HG02981 (cell line): ENCODE measurements around the gene ERP27.

Source experiments
- ATAC-seq: cut with Tn5 transposase; IDR thresholded peaks from one replicate; pipeline ENCODE4 v1.9.1; 2021; ENCODE audit warnings: mild to moderate bottlenecking, moderate library complexity; ENCODE audit not compliant: unreplicated experiment

The ERP27 gene

DNA sequence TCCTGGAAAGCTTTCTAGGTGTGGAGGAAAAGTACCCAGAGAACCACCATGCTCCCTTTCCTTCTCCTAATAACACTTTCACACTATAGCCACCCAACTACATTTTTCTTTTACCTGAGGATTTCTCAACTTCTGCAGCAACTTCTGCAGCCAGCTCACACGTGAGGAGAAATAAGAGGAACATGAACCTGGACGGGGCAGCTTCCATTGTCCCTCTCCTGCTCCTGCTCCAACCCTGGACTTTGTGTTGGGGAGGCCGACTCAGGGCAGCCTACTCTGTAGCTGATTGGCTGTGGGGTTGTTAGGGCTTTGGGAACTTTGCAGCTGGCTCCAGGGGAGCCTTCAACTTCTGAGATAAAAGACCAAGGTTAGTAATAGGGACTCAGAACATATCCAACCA lies at the start of gene ERP27:
ERP27 (minus strand) TSS at position 237 of the 400 bp plus-strand sequence; CDS start at position 208, 29 bp downstream.
- ATAC-seq: no peak

DNA sequence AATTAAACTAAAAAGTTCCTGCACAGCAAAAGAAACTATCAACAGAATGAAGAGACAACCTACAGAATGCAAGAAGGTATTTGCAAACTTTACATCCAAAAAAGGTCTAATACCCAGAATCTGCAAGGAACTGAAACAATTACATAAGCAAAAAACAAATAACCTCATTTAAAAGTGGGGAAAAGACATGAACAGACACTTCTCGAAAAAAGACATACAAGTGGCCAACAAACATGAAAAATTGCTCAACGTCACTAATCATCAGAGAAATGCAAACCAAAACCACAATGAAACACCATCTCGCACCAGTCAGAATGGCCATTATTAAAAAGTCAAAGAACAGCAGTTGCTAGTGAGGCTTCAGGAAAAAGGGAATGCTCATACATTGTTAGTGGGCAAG lies 49.7 kb upstream of the ERP27 start:
- ATAC-seq: no peak

DNA sequence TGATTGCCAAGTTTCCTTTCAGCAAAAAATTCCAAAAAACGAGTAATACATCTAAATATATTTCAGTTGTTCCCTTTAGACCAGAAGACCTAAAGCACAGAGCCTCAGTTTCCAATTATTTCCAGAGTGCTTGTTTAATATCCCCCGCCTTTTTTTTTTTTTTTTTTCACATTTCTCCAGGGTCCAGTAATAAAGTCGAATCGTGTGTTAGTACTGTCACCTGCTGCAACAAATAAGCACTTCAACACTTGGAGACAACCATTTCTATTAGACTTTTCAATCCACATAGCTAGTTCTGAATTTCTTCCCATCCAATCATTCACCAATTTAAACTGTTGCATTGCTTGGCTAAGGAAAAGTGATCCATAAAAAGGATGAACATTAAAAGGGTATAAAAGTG lies 48.1 kb upstream of the ERP27 start:
- ATAC-seq: no peak

DNA sequence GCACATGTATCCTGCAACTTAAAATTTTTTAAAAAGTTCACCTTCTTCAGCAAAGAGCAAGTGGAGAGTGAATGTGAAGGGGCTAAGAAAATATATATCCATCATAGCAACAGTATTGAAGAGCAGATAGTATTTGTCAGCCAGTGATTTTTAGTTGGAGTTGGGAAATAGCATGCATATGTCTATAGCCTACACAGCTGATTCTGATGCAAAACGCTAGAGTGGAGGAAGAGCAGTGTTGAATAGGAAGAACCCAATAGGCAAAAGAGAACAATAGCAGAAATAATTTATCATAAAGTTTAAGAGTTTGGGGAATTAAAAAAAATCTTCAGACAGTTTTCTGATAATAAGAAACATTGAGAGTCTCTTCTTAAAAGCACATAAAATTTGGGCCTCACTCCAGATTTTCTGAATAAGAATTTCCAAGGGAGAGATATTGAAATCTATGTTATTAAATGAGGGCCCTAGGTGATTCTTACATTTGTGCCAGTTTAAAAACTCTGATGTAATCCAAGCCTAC lies 46.5 kb upstream of the ERP27 start:
- ATAC-seq: no peak

DNA sequence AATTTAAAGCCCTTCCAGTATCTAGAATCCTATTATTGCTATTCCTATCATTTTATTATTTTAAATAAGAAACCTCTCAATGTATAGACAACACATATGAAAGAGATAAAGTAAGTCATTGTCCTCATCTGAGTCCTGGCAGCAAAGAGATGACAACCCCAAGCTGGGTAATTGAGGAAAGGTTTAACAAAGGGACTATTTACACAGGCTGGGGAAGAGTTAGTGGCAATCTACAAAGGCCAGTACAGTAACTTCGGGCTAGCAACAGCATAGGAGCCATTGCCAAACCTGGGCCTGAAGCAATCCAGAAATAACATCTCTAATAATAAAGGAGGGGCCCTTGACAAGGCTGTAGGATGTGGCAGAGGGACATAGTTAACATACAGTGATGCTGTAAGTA lies 45.7 kb upstream of the ERP27 start:
- no peak for ATAC-seq

DNA sequence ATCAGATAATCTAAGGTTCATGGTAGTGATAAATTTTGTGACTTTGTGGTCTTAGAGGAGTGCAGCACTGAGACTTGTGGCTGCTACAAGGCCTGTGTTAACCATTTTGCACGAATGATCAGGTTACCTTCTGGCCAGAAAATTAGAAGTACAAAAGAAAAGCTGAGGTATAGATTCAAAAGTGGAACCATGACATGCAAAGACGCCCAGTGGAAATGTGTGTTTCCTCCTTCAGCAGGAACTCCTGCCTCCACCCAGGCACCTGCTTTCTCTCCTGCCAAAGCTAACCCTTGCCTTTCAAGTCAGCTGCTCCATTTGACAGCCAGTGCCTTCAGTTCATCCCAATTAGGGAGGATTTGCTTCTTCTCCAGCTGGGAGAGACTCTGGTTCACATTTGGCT lies 44.7 kb upstream of the ERP27 start:
- ATAC-seq: no peak

DNA sequence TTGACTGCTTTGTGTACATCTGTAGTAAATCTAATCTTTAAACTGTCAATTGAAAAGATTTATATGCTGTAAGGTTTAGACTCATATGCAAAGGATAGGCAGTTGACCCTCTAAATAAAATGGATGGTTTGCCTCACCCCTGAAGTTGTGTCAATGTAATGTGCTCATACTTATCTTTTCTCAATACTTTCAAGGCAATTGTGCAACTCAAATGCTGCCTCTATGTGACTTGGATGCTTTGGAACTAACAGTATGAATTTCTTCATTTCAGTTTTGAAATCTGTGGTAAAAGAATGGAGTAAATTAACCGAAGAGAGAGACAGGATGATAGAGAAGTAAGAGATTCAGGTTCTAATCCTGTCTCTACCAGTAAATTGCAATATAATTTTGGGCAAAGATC lies 44.2 kb upstream of the ERP27 start:
- ATAC-seq: no peak

DNA sequence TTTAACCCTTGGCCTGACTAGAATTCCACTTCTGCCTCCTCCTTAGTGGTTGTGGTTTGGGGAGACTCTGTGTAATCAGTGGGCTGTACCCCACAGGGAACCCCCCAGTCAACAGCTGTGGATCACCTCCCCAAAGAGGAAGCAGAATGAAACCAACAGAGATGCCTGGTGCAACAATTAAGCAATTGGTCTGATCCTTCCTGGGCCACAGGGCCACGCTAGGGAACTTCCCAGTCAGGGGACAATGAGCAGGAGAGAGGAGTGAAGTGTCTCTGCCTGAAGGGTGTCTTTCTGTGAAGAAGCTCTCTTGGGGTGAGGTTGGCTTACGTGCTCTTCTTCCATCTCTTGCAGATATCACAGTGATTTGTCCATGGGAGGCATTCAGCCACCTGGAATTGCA lies 42.7 kb upstream of the ERP27 start:
- ATAC-seq: no peak

DNA sequence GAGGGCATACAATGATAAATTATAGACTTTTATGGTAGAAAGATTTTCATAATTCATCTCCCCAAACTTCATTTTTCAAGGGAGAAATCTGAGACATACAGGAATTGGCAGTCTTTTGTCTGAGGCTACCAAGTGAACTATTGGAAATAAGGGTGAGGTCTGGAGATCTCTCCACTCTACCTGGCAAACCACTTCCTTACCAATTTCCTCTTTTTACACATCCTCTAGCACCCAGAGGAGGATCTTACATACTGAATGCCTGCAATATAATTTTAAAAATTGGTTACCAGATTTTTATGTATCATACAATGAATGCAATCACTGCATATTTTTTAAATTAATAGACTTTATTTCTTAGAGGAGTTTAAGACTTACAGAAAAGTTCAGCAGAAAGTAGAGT lies 41.1 kb upstream of the ERP27 start:
- ATAC-seq: no peak

DNA sequence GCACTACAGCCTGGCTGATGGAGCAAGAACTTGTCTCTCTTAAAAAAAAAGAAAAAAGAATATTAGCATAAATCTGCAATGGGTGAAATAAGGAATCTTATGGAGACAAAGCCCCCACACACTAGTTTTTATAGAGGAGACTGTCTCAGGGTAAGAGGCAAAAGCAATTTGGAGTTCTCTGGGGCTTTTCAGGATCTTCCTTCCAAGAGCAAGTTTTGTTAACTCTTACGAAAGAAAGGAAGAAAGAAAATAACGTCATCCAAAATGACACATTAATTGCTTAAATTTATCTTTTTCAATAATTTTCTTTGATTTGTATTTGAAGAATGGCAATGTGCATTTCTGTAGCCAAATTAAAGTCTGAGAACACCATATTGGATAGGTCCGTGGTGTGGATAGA lies 38.3 kb upstream of the ERP27 start:
- no peak for ATAC-seq

DNA sequence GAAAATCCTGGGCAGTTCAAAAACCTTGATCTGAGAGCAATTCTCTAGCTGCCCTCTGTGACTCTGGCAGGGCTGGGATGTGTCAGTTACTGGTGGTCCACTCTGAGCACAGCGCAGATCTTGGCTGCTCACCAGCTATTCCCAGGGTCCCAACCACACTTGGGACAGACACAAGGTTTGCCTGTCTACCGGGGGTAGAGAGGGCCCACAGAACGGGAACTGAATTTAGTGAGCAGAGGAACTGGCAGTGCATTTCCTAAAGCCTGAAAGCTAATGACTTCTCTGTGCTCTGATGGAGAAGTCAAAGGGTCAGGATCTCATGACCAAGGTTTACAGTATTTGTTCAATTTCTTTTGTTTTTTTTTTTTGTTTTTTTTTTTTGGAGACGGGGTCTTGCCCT lies 37.1 kb upstream of the ERP27 start:
- ATAC-seq: no peak

DNA sequence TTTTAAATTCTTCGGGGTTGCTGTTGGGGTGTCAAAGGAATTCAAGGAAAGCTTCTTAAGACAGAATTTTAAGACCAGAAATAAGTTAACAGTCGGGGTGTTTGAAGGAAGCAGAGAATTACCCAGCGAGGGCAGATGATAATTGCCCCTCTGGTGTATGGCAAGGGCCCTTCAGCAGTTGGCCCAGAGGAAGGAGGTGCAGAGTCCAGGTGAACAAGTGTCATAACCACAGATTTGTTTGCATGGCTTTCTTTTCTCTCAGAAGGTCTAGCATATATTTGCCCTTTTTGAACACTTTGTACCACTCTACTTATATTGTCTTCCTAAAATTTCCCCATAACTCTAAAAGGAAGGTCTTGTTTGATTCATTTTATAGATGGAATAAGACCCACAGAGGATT lies 36.3 kb upstream of the ERP27 start:
- ATAC-seq: no peak

DNA sequence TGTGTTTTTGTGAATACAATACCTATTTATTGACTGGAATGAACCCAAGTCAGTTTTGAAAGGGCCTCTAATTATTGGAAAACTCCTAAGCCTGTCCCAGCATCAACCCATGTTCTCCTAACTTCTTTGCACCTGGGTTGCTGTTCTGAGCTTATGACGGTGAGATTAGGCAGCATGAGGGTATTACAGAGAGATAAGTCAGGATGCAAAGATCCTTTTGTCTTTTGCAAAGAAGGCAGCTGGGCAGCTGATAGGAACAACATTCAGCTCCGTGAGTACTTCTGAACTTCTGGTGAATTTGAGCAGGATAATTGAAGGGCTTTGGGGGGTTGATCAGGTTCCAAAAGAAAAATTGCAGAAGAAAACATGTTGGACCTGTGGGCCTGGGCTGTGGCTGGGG lies 34.5 kb upstream of the ERP27 start, which contains the start of gene PDE6H:
PDE6H (plus strand) TSS at position 227 of the 400 bp plus-strand sequence. CDS start 4,971 bp downstream, outside the sequence.
- ATAC-seq: no peak

DNA sequence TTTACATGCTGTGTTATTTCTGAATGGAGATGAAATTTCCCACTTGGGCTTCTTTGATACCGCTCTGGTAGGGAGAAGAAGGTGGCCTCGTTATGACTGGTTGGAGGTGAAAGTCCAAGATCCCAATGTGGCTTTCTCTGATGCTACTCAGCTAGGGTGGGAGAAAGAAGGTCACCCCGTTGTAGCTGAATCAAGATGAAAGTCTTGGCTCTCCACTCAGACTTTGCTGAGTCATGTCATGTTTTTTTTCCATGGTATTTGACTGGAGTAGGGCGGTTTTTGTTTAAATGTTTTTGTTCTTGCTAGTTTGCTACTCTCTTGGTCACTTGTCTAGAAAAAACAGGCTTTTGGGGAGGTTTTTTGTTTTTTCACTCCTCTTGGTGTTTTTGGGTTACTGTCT lies 32.1 kb upstream of the ERP27 start:
- no peak for ATAC-seq

DNA sequence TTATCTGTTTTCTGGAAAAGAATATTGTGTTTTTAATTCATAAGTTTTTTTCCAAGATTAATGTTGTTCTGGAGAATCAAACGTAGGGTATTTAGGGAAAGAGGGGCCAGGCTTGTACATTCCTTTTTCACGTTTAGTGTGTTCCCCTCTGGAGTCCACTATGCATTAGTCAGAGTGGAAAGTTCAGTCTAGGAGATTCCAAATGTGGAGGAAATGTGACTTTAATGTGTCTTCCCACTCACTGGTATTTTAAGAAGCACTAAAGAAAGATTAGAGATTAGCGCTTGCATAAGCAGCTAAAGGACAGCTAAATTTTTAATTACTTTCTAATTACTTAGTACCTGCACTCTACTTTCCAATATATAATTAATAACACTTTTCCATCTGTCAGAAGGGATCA lies 30.1 kb upstream of the ERP27 start:
- ATAC-seq: no peak

DNA sequence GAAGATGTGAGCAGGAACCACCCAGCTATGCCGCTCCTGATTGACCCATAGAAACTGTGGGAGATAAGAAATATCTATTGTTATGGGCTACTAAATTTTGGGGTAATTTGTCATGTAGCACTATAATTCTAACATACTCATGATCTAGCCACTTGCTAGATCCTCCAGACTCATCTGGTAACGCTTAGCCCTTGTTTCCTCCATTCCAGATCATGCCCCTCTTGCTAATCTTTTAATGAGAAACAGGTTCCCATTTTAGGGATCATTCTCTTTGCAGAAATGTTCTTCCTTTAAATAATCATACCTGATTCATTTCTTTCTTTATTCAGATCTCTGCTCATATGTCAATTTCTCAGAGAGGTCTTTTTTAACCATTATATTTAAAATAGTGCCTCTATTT lies 26.9 kb upstream of the ERP27 start:
- no peak for ATAC-seq

DNA sequence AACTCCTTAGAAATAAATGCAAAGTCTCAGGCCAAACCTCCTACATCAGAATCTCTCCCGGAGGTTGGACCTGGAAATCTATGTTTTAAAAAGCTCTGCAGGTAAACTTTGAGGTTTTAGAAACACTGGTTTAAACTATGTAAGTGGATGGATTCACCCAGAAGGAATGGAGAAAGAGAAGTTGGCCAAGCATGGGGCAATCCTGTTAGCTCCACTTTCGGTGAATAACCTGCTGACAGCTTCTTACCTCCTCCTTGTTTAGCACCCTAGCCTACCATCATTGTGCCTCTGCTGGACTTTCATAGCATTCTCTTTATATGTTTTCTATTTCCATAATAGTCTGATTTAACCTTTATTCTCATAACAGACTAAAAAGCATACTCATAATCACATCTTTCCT lies 26.1 kb upstream of the ERP27 start:
- ATAC-seq: no peak

DNA sequence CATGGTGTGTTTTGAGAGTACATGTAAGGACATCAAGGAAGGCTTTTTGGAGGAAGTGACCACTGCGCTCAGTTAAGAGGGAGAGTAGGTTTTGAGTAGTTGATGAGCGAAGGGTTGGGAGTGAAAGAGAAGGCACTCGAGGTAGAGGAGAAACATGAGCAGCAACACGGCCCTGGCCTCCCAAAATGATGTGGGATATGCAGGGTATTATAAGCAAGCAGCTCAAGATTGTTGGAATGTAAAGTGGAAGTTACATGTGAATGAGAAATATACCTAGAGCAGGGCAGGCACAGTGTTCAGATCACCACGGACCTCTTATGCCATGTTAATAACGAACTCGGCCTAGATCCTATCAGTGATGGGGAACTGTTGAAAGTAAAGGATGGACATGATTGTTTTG lies 25.2 kb upstream of the ERP27 start:
- ATAC-seq: no peak

DNA sequence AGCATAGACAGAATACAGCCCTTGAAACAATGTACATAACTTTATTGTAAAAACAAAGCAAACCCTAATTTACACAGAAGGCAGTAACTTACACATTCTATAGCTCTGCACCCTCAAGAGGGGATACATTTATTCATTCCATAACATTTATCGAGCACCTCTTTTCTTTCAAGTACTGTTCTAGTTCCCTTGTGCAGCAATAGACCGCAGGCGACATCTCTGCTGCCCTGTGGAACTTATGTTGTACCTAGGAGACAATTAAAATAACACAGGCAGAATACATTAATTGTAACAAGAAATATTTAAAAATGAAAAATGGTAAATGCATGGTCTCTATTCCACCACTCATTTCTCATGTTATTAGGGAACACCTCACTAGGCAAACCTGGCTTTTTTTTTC lies 24.5 kb upstream of the ERP27 start:
- no peak for ATAC-seq

DNA sequence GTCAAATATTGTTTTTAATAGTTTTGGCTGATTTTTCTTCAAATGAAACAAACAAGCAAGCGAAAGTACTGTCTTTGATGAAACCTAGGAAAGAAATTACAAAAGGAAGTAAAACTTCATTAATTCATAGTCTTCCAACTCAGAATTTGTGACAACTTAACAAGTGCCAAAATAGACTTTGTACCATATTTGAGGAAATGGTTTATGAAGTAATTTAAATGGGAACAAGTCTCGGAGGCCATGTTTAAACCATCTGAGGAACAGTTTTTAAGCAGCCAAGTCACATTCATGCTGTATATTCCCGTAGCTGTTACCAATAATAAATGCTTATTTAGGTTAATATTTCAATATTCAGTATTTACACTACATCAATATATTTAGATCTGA lies 23.8 kb upstream of the ERP27 start:
- ATAC-seq: no peak

DNA sequence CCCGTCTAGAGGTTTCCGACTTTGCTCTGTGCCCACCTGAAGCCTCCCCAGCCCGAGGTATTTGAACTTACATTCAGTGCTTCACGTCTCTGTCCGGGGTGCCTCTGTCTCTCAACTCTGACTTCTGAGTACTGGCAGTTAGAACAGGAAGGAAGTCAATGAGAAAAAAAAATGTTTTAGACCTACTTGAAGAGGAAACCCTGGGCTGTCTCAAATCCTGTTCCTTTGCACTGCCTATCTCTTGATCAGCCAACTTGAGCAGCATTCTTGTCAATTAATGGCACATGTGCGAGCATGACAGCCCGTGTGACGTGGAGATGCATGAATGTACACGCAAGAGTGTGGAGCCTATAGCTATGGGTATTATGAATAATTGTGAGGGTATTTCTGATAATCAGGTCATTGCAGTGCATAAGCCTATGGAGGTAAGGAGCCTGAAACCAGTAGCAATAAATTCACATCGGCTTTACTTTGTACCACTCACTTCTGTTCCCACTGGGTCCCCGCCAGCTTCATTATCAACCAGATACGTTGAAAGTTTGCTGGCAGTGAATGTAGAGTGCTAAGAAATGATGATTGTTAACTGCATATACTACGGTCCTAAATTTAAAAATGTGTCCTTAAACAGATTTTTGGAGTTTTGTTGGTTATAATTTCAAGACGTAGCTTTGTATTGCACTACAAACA lies 23.3 kb upstream of the ERP27 start, which contains the start of gene ARHGDIB:
ARHGDIB (minus strand) TSS at position 136 of the 687 bp plus-strand sequence. CDS start 10,889 bp downstream, outside the sequence.
- peak; percentile 59 for ATAC-seq

DNA sequence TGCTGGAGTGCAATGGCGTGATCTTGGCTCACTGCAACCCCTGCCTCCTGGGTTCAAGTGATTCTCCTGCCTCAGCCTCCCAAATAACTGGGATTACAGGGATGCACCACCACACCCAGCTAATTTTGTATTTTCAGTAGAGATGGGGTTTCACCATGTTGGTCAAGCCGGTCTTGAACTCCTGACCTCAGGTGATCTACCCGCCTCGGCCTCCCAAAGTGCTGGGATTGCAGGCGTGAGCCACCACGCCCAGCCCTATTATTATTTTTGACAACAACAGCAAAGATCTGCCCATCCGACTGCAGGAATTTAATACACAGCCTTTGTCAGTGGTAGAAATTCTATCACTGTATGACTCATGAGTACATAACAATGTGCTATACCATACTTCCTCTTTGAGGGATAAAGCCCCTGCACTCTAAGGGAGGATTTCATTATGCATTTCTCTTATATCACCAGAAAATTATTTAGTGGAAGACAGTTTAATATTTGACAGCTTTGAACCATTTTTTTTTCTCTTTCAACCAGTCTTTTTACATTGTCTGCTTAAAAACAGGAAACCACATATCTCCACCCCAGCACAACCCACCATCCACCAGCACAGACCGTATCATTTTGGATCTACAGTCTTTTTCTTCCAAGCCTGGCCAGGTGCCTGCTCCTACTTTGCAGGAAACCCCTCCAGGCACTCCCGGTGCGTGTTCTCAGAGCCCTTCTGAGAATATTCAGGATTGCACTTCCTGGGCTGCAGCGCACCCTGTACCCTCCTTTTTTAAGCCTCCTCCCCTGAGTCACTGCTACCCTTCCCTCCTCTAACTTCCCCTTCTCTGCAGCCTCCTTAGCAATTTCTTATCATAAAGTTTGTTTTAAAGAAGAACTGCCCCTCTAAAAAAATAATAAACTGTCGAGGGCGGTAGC lies 22.5 kb upstream of the ERP27 start:
- ATAC-seq: peak; percentile 34
